ENCODE results near the gene SLC17A4. TPM values are rescaled to one million over a fixed set of nuclear protein-coding genes. Genes with fewer than 3 reads are reported as not detected.

Gene SLC17A4
- total RNA-seq, 1 experiment from 2014 or later = not detected

GRCh38 chr6:25821341-25821740, 66.8 kb downstream of the SLC17A4 start:
- H3K9me2 ChIP-seq (replicated peaks; ENCODE audit: low read length) = no peaks in the 10 kb centered on the region
- ChIA-PET POLR2A (ENCODE audit: unreplicated experiment) (no interaction called here), CTCF (no interaction called here)
- no TSS peak for BruUV-seq (replicated peaks)
- H3K79me2 ChIP-seq (ENCODE audit: low read length) = no peaks in the 10 kb centered on the region
- no peaks in the 10 kb centered on the region for H3K36me3 ChIP-seq (ENCODE audit: low read depth, low read length)
- no peak overlapping the region for H3K4me3 ChIP-seq (ENCODE audit: low read length)
- no peak overlapping the region for H2AFZ ChIP-seq (ENCODE audit: low read length)
- no peaks in the 10 kb centered on the region for H3F3A ChIP-seq (ENCODE audit: low read length, unreplicated experiment)
- ATAC-seq (no peak), DNase-seq (no peak)
- no peaks in the 10 kb centered on the region; the same call in 1 of the 2 replicates for H3K9me3 ChIP-seq (ENCODE audit: low read length)
- TF ChIP-seq CTCF (conservative IDR thresholded peaks at IDR 0.05; ENCODE audit: low read depth, low read length) = no peak
- no peak for TF ChIP-seq EZH2phosphoT487 (IDR thresholded peaks at IDR 0.05; ENCODE audit: borderline replicate concordance, low read length)
- no peak for TF ChIP-seq EZH2 (IDR thresholded peaks at IDR 0.05; ENCODE audit: low read length, unreplicated experiment)
- H3K27me3 ChIP-seq (ENCODE audit: low read length) = peaks cover 84% of the 10 kb centered on the region
- H3K4me2 ChIP-seq (ENCODE audit: low read length) = no peak overlapping the region
- no peaks in the 10 kb centered on the region for H3K4me1 ChIP-seq (ENCODE audit: insufficient read depth, low read length)
- H3K9ac ChIP-seq (ENCODE audit: low read length) = no peak overlapping the region
- intact Hi-C loops (cut with micrococcal nuclease) = no loop called here
- no peak overlapping the region for H3K27ac ChIP-seq (ENCODE audit: low read length)
- H4K20me1 ChIP-seq (ENCODE audit: low read length) = 0 out of 2 replicates have a peak, but pooled peaks cover 1% of the 10 kb centered on the region

- ChIA-PET POLR2A (ENCODE audit: unreplicated experiment) (no interaction called here), CTCF (no interaction called here)
- BruUV-seq (replicated peaks) = no TSS peak
- Histone ChIP-seq H3F3A (ENCODE audit: low read length, unreplicated experiment) (no peaks in the 10 kb centered on the region), H3K9me3 (ENCODE audit: low read length) (no peaks in the 10 kb centered on the region), H3K36me3 (ENCODE audit: low read depth, low read length) (no peaks in the 10 kb centered on the region), H3K4me1 (ENCODE audit: insufficient read depth, low read length) (no peaks in the 10 kb centered on the region), H3K4me2 (ENCODE audit: low read length) (no peak overlapping the region), H3K4me3 (ENCODE audit: low read length) (no peak overlapping the region), H3K9ac (ENCODE audit: low read length) (no peak overlapping the region), H3K9me2 (replicated peaks; ENCODE audit: low read length) (no peaks in the 10 kb centered on the region), H4K20me1 (ENCODE audit: low read length) (no peaks in the 10 kb centered on the region), H3K27me3 (ENCODE audit: low read length) (peaks cover 85% of the 10 kb centered on the region), H3K79me2 (ENCODE audit: low read length) (no peaks in the 10 kb centered on the region), H3K27ac (ENCODE audit: low read length) (no peak overlapping the region), H2AFZ (ENCODE audit: low read length) (no peak overlapping the region)
- intact Hi-C loops (cut with micrococcal nuclease) = no loop called here
- DNase-seq = no peak
- no peak for ATAC-seq
- TF ChIP-seq EZH2 (IDR thresholded peaks at IDR 0.05; ENCODE audit: low read length, unreplicated experiment) (no peak), CTCF (conservative IDR thresholded peaks at IDR 0.05; ENCODE audit: low read depth, low read length) (no peak)
Observed at GRCh38 chr6:25829375-25829774, 74.8 kb downstream of the SLC17A4 start.

GRCh38 chr6:25830458-25830857, 75.9 kb downstream of the SLC17A4 start:
- H3K27ac ChIP-seq (ENCODE audit: low read length) = no peak overlapping the region
- no peak overlapping the region for H3K4me2 ChIP-seq (ENCODE audit: low read length)
- H3K9me3 ChIP-seq (ENCODE audit: low read length) = no peaks in the 10 kb centered on the region
- peaks cover 81% of the 10 kb centered on the region for H3K27me3 ChIP-seq (ENCODE audit: low read length)
- DNase-seq (no peak), ATAC-seq (no peak)
- H4K20me1 ChIP-seq (ENCODE audit: low read length) = no peaks in the 10 kb centered on the region
- no peak for TF ChIP-seq CTCF (conservative IDR thresholded peaks at IDR 0.05; ENCODE audit: low read depth, low read length)
- TF ChIP-seq EZH2 (IDR thresholded peaks at IDR 0.05; ENCODE audit: low read length, unreplicated experiment) = no peak
- TF ChIP-seq EZH2phosphoT487 (IDR thresholded peaks at IDR 0.05; ENCODE audit: borderline replicate concordance, low read length) = no peak
- H3F3A ChIP-seq (ENCODE audit: low read length, unreplicated experiment) = no peaks in the 10 kb centered on the region
- intact Hi-C loops (cut with micrococcal nuclease) = no loop called here
- no peaks in the 10 kb centered on the region for H3K9me2 ChIP-seq (replicated peaks; ENCODE audit: low read length)
- no peaks in the 10 kb centered on the region for H3K4me1 ChIP-seq (ENCODE audit: insufficient read depth, low read length)
- no peak overlapping the region for H2AFZ ChIP-seq (ENCODE audit: low read length)
- POLR2A ChIA-PET (ENCODE audit: unreplicated experiment) = no interaction called here
- no peak overlapping the region for H3K4me3 ChIP-seq (ENCODE audit: low read length)
- no peak overlapping the region for H3K9ac ChIP-seq (ENCODE audit: low read length)
- BruUV-seq (replicated peaks) = no TSS peak
- H3K79me2 ChIP-seq (ENCODE audit: low read length) = no peaks in the 10 kb centered on the region
- CTCF ChIA-PET = no interaction called here
- H3K36me3 ChIP-seq (ENCODE audit: low read depth, low read length) = no peaks in the 10 kb centered on the region

Other genes starting within 250 kb of the SLC17A4 start
- not detected in 2 replicates for gene SCGN, start 102.5 kb upstream of the SLC17A4 start, total RNA-seq (2014; rRNA removed)
- gene SLC17A1, start 77.3 kb downstream of the SLC17A4 start, total RNA-seq (2014; rRNA removed) = not detected in 2 replicates
- gene SLC17A3, start 119.5 kb downstream of the SLC17A4 start, total RNA-seq (2014; rRNA removed) = not detected in 2 replicates
- gene SLC17A2, start 175.9 kb downstream of the SLC17A4 start, total RNA-seq (2014; rRNA removed) = not detected in 2 replicates
- 5.6 and 6.4 TPM in 2 replicates for gene TRIM38, start 208.1 kb downstream of the SLC17A4 start, total RNA-seq (2014; rRNA removed)

All from PC-3 (cell line).